ENCODE measurements around the gene FBP2.

FBP2 gene

GRCh38 chr9:94593459-94594345, at the start of gene FBP2:
FBP2 (minus strand) TSS chr9:94593824; CDS start chr9:94593726, 98 bp downstream.
- DNase-seq (ENCODE audit: low read depth), result no peak

DNA sequence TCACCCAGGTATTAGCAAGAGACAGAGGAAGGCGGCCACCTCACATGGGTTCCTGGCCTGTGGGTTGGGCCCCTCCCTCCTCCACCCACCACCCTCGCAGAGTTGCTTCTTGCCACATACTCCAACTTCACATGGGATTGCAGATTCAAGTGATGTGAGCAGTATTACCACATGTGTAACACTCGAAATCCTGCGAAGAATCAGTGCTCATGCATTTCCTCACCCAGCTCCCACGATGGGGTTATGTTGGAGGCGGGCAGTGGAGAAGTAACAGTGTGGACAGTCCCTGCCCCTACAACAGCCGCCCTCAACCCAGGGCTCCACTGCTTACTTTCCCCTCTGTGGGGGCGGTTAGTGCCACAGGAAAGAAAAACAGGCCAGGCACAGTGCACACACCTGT, 49.6 kb upstream of the FBP2 start:
- DNase-seq (ENCODE audit: low read depth), result no peak

DNA sequence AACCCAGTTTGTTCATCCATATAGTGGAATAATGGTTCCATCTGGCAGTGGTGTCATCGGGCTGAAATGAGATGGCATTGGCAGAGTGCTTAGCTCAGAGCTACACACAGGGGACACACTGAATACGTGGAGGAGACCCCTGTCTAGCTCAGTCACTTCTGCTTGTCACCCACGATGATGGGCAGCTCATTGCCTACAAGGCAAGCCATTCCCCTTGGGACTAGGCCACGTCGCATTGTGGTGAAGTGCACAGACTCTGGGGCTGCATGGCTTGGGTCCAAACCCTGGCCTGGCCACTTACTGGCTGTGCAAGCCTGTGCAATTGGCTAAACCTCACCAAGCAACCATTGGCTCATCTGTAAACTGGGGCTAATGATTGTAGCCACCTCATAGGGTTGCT, 48.9 kb upstream of the FBP2 start:
- DNase-seq (ENCODE audit: low read depth), result no peak

GRCh38 chr9:94639999-94640376, 46.4 kb upstream of the FBP2 start:
- no peak for DNase-seq (ENCODE audit: low read depth)

DNA sequence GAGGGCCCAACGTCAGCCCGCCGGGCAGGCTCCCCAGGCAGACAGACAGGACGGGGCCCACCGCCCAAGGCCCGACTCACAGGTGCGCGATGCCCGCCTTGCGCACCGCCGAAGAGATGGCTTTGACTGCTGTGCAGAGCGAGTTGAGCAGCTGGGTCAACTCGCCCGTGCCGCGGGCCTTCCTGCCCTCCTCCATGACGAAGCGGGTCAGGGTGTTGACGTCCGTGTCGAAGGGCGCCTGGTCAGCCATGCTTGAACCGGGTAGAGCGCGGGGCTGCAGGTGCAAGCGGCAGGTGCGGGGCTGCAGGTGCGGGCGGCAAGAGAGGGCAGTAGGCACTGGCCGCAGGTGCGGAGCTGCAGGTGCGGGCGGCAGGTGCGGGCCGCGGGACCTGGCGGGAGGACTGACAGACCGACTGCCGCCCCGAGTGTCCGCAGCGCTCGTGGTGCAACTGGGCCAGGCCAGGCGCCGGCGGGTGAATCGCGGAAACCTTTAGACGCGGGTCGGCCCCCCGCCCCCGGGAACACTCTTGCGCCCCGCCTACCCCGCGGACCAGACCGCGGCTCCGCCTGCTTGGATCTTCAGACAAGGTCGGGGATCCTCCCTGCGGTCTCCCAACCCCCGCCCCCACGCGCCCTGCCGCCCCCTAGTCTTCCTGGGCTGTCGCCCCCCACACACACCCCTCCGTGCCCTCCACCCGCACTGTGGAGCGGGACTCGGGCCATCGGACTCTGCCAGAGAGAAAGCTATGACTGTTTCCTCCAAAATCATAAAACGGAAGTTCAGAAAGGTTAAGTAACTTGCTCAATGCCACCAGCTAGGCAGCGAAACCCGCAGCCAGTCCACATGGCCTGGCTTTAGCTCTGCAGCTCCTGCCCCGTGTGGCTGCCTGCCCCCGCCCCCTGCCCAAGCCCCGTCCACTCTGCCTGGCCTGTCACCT, 45.7 kb upstream of the FBP2 start, which contains the start of gene FBP1:
Gene FBP1, minus strand, starts transcription at position 458 of the 938 bp plus-strand sequence. Its CDS starts 208 bp downstream, at position 250.
- DNase-seq (ENCODE audit: low read depth), result no peak

- DNase-seq (ENCODE audit: low read depth), result no peak
Observed at GRCh38 chr9:94638335-94639060, 44.9 kb upstream of the FBP2 start.

DNA sequence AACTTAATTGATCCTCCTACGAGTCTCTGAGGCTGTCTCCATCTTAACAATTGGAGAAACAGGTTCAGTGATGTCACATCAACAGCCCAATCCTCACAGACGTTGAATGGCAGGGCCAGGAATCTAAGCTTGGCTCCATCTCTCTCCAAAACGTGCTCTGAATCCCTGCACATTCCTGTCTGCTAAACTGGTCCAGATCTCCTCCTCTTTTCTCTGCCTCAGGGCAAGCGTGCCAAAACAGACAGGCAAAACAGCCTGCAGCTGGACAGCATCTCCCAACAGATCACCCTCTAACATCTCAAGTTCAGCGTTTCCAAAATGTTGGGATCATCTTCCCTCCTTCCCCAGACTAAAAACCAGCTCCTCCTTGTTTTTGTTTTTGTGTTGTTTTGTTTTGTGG, 39.1 kb upstream of the FBP2 start:
- DNase-seq (ENCODE audit: low read depth), result no peak

DNA sequence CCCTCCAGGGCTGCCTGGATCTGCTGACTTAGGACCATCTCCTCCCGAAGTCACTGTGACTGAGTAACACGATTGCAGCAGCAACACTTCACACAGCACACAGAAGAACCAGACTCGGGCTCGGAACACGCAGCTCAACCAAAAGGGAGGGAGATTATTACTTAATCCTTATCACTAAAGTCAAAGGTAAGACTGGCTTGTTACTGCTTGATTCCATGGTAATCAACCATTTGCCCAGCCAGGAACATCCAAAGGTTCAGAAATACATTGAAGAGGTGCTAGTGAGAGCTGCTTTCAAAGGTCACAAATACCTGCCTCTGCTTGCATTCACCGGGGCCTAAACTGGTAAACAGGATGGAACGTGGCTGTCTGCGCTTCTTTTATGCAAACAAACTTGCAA, 38.0 kb upstream of the FBP2 start:
- DNase-seq (ENCODE audit: low read depth), result no peak

DNA sequence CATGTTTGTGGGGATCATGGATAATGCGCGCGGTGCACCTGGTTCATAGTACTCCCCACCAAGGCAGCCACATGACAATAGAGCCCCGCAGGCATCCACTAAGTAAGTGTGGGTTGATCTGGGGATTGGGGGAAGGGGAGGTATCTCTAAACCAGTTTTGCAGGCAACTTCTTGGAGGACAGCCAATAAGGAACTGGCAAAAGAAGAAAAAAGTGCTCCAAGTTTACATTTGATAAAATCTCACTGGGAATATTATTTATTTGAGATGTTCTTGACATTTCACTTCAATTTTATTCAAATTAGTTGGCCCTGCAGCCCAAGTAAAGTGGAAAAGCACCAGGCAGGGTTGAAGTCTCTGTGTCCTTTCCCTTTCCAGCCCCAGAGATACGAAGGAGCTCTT, 37.2 kb upstream of the FBP2 start:
- DNase-seq (ENCODE audit: low read depth), result no peak

GRCh38 chr9:94630281-94630680, 36.7 kb upstream of the FBP2 start:
- DNase-seq (ENCODE audit: low read depth), result no peak

DNA sequence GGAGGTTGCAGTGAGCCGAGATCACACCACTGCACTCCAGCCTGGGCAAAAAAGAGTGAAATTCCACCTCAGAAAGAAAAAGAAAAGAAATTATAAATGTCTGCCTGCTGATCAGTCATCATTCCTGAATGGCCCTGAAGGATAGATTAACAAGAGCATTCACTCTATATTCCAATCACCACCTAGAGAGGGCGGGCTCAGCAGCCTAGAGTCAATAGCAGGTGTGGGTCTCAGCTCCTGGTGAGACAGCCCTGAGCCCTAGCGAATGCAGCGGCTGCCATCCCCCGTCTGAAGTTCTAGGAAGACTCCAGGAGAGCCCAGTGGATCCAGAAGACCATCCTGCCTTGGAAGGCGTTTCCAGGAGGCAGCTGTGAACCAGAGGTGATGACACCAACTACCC, 33.7 kb upstream of the FBP2 start:
- no peak for DNase-seq (ENCODE audit: low read depth)

GRCh38 chr9:94625835-94626234, 32.2 kb upstream of the FBP2 start:
- no peak for DNase-seq (ENCODE audit: low read depth)

GRCh38 chr9:94624629-94625028, 31.0 kb upstream of the FBP2 start:
- no peak for DNase-seq (ENCODE audit: low read depth)

DNA sequence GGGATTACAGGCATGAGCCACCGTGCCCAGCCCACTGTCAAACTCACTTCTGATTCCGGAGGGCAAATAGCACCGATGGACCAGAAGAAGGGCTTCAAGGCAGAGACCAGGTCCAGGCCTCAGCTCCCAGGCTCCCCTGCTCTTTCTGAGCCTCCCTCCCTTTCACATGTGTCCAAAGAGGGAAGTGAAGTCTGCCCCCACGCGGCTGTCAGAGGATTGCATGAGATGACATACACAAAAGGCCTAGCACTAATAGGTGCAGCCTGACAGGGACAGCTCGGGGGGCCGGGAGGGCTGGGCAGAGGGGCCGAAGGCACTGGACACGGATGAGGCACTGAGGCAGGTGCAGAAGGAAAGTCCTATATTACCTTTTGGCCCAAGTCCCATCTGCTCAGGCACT, 29.6 kb upstream of the FBP2 start:
- no peak for DNase-seq (ENCODE audit: low read depth)

DNA sequence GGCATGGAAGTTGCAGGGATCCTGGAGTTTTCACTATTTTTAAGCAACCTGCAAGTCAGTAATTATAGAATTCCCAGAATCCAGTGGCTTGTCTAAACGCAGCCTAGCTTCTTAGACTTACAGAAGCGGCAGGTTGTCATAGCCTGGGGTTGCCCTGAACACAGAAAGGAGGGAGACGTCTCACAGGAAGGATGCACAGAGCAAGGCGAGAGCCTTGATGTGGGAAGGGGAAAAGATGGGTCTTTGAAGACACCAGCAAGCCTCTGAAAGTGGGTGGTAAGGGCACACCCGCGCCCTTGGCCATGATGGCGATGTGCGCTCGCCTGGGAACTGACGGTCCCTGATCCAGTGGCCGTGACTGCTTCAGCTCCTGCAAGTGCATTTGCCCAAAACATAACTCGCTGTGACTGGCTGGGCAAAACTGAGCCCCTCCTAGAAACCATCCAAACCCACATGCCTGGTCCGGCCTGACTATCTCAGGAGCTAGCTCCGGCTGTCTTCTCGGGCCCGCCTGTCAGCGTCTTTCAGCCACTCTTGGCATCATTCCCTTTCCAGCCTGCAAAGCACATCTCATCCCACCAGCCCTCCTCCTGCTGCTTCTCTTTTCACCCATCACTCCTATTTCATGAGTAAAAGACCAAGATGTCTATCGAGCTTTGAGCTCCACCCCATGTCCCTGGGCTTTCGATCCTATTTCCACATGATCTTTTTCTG, 28.6 kb upstream of the FBP2 start:
- no peak for DNase-seq (ENCODE audit: low read depth)

- no peak for DNase-seq (ENCODE audit: low read depth)
Observed at GRCh38 chr9:94619026-94619425, 25.4 kb upstream of the FBP2 start.

GRCh38 chr9:94613003-94613402, 19.4 kb upstream of the FBP2 start:
- no peak for DNase-seq (ENCODE audit: low read depth)

DNA sequence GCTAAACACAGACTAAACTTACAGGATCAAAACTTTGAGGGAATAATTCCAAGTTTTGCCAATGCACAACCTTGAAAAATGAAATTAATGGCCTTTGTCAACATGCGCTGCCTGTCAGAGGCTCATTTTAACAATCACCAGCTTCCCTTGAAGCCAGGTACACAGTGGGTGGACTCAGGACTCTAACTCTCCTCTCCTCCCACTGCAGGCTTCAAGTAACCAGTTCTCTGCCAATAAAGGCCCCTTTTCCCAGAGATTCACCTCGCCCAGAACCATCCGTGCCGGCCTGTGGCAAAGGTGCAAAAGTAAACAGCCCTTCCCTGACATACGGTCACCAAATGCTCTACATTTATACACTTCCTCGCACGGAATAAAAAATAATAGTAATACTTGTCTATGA, 18.4 kb upstream of the FBP2 start:
- no peak for DNase-seq (ENCODE audit: low read depth)

- no peak for DNase-seq (ENCODE audit: low read depth)
Observed at GRCh38 chr9:94611638-94612068, 18.0 kb upstream of the FBP2 start.

DNA sequence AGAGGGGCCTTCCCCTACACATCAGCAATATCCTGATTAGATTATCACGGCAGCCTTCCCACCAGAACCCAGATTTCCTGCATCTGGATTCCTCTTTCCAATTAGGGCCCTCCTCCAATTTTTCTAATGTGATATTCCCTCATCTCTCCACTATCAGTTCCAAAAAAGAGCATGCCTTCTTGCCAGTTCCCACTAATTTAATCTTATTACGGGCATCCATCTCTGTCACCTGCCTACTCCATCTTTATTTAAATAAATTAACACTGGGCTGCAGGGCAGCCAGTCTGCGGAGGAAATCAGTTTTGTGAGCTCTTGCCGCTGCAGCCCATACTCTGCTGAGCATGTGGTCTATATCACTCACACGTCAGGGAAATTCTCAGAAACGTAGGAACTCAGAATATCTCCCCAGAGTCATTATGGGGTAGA, 16.6 kb upstream of the FBP2 start:
- no peak for DNase-seq (ENCODE audit: low read depth)

DNA sequence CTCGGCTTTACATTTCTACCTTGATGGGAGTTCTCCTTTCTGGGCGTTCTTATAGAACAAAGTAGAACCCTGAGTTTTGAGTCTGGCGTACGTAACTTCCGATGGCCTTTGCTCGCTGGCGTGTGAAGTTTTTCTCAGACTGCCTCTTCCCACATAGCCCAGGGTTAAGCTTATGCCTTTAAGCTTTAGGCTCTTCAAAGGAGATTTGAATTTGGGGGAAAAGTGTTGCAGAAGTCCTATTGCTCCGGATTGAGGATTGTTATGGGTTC, 13.7 kb upstream of the FBP2 start:
- DNase-seq (ENCODE audit: low read depth), result no peak

Data from stromal cell of bone marrow (primary cell).